Activated naive CD4-positive, alpha-beta T cell treated with anti-CD3 and anti-CD28 coated beads, Interleukin-2, amount 50 U/mL, for 72 hours (primary cell): ENCODE results near the gene HIRA. TPM values are rescaled to one million over a fixed set of nuclear protein-coding genes. Genes with fewer than 3 reads are reported as not detected.

ENCODE experiments used
- ATAC-seq, 2 donors: fragments of 150-1000 bp; cut with Tn5 transposase; 2 replicates each; pipeline ENCODE4 v1.10.0; 2021; ENCODE audit warnings: mild to moderate bottlenecking in 2 of 2, moderate library complexity in 2 of 2
- DNase-seq, 2 donors: peaks; one replicate each; pipeline ENCODE4 v3.0.0; 2021 to 2022; ENCODE audit warnings: low spot score in 2 of 2
- H3K27ac Mint-ChIP-seq, 2 donors: one replicate each; pipeline ENCODE4 v1.8.0; 2022; ENCODE audit warnings: mild to moderate bottlenecking in 2 of 2, mixed read lengths in 2 of 2
- H3K36me3 Mint-ChIP-seq, 2 donors: one replicate each; pipeline ENCODE4 v1.8.0; 2022; ENCODE audit warnings: mixed read lengths in 2 of 2
- H3K9me3 Mint-ChIP-seq, 2 donors: one replicate each; pipeline ENCODE4 v1.8.0; 2022; ENCODE audit warnings: mixed read lengths in 2 of 2
- total RNA-seq, 2 donors: library from RNA; stranded (reverse); gene quantifications; one replicate each; pipeline ENCODE4 v1.2.3, GENCODE V29; 2022

Gene HIRA, protein sequence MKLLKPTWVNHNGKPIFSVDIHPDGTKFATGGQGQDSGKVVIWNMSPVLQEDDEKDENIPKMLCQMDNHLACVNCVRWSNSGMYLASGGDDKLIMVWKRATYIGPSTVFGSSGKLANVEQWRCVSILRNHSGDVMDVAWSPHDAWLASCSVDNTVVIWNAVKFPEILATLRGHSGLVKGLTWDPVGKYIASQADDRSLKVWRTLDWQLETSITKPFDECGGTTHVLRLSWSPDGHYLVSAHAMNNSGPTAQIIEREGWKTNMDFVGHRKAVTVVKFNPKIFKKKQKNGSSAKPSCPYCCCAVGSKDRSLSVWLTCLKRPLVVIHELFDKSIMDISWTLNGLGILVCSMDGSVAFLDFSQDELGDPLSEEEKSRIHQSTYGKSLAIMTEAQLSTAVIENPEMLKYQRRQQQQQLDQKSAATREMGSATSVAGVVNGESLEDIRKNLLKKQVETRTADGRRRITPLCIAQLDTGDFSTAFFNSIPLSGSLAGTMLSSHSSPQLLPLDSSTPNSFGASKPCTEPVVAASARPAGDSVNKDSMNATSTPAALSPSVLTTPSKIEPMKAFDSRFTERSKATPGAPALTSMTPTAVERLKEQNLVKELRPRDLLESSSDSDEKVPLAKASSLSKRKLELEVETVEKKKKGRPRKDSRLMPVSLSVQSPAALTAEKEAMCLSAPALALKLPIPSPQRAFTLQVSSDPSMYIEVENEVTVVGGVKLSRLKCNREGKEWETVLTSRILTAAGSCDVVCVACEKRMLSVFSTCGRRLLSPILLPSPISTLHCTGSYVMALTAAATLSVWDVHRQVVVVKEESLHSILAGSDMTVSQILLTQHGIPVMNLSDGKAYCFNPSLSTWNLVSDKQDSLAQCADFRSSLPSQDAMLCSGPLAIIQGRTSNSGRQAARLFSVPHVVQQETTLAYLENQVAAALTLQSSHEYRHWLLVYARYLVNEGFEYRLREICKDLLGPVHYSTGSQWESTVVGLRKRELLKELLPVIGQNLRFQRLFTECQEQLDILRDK
- 10 to 100 TPM; 18.1 to 37.0 TPM for total RNA-seq

DNA sequence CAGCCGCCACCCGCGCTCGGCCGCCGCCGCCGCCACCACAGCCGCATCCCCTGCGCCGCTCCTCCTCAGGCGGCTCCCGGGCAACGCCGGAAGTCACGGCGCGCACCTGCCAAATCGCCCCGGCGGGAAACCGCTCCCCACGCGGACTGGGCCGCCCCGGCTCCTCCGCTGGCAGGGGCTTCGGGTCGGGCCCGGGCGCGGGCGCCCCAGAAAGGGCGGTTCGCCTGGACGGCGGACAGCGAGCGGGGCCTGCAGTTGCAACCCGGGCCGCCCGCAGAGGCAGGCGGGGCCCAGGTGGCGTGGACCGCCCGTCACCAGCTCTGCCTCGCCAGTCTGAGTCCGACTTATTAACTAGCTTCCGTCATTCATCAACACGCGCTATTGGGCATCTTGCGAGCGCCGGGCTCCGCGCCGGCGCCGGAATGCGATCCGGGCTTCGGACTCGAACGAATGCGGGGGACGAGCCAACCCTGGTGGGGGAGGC is at the start of gene HIRA:
Gene HIRA, minus strand, starts transcription at position 85 of the 484 bp plus-strand sequence. CDS start 257 bp downstream, outside the sequence.
- Mint-ChIP-seq H3K9me3 (no peaks in the 10 kb centered on the region), H3K36me3 (peaks cover 5 to 32% of the 10 kb centered on the region in 2 donors), H3K27ac (peak within 1 kb of the TSS; percentile 92 to 93)
- ATAC-seq (peak; percentile 56 to 71), DNase-seq (peak; percentile 84 to 95)

DNA sequence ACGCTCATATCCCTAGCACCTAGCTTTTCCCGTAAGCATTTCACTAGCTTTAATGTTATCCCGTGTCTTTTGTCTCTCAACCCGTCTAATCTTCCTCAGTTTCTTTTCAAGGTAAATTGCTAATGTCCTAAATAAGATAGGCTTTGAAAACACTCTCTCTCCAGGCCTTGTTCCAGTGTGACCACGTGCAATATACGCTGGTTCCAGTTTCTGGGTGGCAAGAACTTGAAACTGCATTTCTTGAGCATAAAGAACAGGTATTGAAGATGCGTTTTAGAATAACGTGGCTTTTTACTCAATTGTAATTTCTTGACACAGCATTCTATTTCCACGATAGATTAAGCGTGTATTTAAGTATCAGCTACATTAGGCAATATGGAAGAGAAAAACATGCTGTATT is 49.3 kb upstream of the HIRA start:
- ATAC-seq (no peak), DNase-seq (no peak)
- H3K9me3 Mint-ChIP-seq = no peaks in the 10 kb centered on the region
- H3K36me3 Mint-ChIP-seq = peaks cover 35 to 49% of the 10 kb centered on the region in 2 donors
- peak overlapping the region in 1 of 2 donors; percentile 100 for H3K27ac Mint-ChIP-seq

DNA sequence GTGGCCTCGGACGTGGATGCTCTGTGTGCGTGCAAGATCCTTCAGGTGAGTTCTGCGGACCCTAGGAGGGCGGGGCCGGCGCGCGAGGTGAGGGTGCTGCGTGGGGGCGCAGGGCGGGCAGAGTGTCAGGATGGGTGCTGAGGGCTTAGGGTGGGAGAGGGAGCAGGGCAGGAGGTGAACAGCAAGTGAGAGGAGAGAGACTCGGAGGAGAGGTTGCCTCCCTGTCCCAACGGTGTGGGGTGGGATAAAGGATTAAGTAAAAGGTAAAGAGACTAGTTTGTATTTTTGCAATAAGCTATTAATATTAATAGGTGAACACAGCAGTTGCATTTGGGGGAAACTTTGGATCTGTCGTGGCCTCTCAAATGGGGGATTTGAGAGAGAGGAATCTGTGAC is 48.6 kb upstream of the HIRA start:
- no peak for ATAC-seq
- Mint-ChIP-seq H3K9me3 (no peaks in the 10 kb centered on the region), H3K27ac (peak overlapping the region; percentile 100), H3K36me3 (peaks cover 34 to 47% of the 10 kb centered on the region in 2 donors)
- DNase-seq = no peak

DNA sequence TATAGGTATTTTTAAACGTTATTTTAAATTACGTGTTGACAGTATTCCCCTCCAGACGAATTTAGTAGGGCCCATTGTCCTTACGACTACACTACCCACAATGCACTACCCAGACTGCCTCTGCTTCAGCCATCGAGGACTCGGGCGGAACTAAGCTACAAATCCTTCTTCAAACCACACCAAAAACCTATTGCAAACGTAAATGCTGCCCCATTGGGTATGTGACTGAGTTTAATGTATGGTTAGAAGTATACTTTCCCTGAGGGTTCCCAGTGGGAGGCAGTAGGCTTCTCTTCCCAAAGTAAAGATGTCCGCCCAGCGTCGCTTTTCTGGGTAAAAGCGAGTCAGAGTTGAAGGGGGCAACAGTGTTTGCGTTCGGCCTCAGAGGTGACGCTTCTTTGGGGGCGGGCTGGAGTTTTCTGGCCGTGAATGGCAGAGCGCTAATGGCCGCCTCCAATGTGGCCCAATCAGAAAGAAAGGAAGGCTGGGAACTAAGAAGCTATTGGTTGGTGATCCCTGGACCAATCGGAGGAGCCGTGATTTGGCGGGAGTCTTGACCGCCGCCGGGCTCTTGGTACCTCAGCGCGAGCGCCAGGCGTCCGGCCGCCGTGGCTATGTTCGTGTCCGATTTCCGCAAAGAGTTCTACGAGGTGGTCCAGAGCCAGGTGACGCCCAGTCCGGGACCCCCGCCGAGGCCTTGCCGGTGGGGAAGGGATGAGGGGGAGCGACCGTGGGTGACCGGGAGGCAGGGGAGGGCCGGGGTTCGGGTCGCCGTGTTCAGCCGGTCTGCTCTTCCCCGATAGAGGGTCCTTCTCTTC is 48.0 kb upstream of the HIRA start, which contains the start of gene CDC45:
Gene CDC45, plus strand, starts transcription at position 566 of the 818 bp plus-strand sequence. Its CDS starts 49 bp downstream, at position 615.
- Mint-ChIP-seq H3K27ac (peak within 1 kb of the TSS; percentile 100), H3K36me3 (peaks cover 28 to 41% of the 10 kb centered on the region in 2 donors), H3K9me3 (no peaks in the 10 kb centered on the region)
- DNase-seq (peak; percentile 88 to 95), ATAC-seq (peak; percentile 93 to 94)

DNA sequence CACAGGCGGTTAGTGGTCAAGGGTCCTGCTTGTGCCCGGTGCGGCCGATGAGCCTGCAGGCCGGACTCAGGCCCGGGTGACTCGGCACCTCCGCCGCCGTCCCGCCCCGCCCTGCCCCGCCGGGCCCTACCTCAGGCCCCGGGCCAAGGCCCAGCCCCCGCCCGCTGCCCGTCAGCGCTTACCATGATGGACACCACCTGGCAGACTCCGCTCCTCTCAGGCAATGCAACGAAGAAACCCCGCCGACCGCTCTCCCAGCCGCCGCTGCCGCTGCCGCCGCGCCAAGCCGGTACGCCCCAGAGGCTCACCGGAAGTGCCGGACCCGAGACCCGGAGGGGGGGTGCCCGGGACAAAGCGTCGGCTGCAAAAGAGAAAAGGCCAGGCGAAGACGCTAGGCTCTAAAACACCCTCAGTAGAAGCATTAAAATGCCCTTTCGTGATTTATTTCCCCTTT is 47.4 kb upstream of the HIRA start, which contains the start of gene UFD1:
Gene UFD1, minus strand, starts transcription at position 293 of the 454 bp plus-strand sequence. Its CDS starts 108 bp downstream, at position 185.
- H3K27ac Mint-ChIP-seq = peak within 1 kb of the TSS; percentile 100
- peaks cover 26 to 37% of the 10 kb centered on the region in 2 donors for H3K36me3 Mint-ChIP-seq
- no peaks in the 10 kb centered on the region for H3K9me3 Mint-ChIP-seq
- ATAC-seq (peak; percentile 66 to 69), DNase-seq (peak; percentile 80 to 87)

DNA sequence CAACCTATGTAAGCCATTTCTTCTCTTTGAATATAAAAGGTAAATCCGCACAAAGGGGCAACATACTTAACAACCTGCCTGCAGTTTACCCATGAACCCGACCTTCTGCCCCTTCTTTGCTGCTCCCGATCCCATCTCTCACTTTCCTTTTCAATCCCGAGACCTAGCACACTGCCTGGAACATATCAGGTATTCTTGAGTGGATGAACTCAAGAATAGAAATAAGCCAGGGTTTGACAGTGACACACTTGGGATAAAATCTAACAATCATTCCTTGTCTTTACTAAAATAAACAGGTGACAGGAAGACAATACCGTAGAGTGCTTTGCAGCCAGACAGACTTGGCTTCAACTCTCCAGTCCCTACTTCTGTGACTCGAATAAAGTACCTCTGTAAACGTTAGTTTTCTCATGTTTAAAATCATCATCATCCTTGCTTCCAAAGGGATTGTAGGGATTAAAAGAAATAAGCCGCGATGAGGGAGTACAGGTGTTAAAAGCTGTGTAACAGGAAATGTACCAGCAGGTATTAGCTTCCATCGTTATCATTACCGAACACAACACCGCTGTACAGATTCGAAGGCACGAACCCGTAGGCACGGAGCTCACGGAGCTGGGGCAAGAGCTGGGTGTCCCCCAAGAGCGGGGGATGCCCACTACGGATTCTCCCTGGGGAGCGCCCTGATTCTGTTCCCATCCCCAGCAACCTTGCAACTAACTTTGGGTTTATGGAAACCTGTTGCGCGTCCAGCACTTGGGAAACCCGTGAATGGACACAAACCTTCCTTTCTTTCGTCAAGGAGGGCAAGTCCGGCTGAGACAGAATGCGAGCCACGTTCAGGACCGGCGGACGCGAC is 46.7 kb upstream of the HIRA start:
- ATAC-seq (no peak), DNase-seq (peak in 1 of 2 donors; percentile 20)
- Mint-ChIP-seq H3K27ac (peak overlapping the region; percentile 91 to 100), H3K9me3 (no peaks in the 10 kb centered on the region), H3K36me3 (peaks cover 22 to 31% of the 10 kb centered on the region in 2 donors)

DNA sequence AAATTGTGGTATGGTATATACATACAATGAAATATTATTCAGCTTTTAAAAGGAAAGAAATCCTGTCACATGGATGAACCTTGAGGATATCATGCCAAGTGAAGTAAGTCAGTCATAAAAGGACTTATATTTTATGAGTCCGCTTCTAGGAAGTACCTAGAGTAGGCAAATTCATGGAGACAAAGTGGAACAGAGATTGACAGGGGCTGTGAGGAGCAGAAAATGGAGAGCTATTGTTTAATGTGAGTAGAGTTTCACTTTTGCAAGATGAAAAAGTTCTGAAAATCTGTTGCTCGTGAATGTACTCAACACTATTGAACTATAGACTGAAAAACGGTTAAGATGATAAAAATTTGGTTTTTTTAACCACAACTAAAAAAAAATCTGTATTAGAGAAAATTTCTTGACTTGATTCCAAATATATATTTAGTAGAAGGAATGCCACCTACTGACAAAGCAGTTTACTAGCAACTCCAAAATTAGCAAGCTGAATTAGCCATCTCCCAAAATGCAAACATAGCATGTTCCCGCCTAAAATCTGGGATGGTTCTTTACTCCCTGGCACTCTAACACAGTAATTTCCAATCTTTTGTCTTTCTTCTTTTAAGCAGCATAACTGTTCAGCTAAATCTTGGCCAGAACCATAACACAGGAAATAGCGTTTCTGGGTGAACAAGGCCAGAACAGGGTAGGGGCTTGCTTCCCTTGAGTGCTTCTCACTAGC is 46.0 kb upstream of the HIRA start:
- DNase-seq (no peak), ATAC-seq (no peak)
- Mint-ChIP-seq H3K36me3 (peaks cover 22 to 27% of the 10 kb centered on the region in 2 donors), H3K9me3 (no peaks in the 10 kb centered on the region), H3K27ac (peak overlapping the region; percentile 91 to 100)

DNA sequence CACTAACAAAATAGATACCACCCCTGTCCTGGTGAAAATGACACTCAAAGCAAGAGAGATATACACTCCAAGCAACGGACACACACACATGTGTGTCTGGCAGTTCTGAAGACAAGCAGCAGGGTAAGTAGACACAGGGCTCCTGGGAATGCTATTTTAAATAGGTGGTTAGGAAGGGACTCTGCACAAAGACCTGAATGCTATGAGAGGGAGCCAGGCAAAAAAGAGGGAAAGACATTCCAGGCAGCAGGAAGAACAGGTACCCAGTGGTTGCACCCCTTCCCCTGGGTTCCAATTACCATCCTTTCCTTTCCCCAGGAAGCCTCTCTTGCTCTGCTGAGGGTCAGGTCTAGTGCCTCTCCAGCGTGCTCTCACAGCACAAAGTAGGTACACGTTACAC is 44.5 kb upstream of the HIRA start:
- peaks cover 21 to 30% of the 10 kb centered on the region in 2 donors for H3K36me3 Mint-ChIP-seq
- no peak for ATAC-seq

DNA sequence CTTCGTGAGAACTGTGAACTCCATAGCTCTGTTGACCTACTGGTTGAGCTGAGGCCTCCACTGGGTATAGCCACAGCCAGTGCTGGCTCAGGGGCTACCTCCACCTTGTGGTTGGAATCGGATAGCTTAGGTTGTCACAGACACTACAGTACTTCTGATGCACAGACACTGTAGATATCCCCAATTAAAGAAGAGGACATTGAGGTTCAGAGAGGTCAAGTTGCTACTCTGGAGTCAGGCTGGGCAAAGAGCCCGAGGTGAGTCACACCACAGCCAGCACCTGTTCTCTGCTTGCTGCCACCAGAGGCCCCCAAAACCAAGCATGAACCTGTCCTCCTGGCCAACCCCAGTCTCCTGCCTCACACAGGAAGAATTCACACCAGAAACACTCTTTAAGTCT is 42.0 kb upstream of the HIRA start:
- DNase-seq = no peak
- no peak for ATAC-seq
- Mint-ChIP-seq H3K9me3 (no peaks in the 10 kb centered on the region), H3K36me3 (peaks cover 6 to 12% of the 10 kb centered on the region in 2 donors), H3K27ac (peak overlapping the region in 1 of 2 donors; percentile 55)

More for the DNA sequence above, 44.5 kb upstream of the HIRA start:
- DNase-seq = no peak
- Mint-ChIP-seq H3K9me3 (no peaks in the 10 kb centered on the region), H3K27ac (no peak overlapping the region)

DNA sequence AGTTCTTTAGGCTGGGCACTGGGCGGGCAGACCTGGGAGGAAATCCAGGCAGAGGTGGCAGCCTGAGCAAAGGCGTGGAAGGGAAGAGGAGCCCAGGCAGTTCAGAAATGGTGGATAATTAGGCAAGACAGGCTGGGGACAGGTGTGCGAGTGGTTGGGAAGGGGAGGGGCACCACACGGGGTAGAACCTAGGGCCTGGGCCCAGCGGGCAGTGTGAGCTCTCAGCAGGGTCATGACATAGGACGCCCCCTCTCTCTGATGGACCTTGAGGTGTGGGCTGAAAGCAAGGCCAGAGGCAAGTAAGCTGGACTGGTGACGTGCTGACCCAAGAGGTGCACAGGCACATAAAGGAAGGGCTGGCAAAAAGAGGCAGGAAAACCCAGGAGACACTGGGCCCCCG is 40.7 kb upstream of the HIRA start:
- DNase-seq (no peak), ATAC-seq (no peak)
- Mint-ChIP-seq H3K36me3 (peaks cover 6 to 18% of the 10 kb centered on the region in 2 donors), H3K27ac (peak overlapping the region in 1 of 2 donors; percentile 57), H3K9me3 (no peaks in the 10 kb centered on the region)

DNA sequence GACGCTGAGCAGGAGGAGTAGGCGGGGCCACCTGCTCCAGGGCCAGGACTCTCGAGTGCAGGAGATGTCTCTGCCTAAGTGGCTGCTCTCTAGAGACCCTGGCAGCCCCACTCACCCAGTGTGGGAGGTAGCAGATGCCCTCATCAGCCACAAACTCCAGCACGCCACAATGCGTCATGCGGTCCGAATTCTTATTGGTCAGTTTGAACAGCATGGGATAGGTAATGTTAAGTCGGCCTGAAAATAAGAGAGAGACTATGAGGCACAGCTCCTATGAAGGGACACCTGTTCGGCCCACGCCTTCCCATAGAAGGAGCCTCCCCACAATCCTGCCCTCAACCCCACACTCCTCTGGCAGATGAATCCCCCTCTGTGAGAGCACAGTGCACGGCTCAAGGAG is 40.0 kb upstream of the HIRA start:
- H3K9me3 Mint-ChIP-seq = no peaks in the 10 kb centered on the region
- no peak for ATAC-seq
- peak overlapping the region in 1 of 2 donors; percentile 57 for H3K27ac Mint-ChIP-seq
- H3K36me3 Mint-ChIP-seq = peaks cover 6 to 18% of the 10 kb centered on the region in 2 donors
- DNase-seq = no peak

DNA sequence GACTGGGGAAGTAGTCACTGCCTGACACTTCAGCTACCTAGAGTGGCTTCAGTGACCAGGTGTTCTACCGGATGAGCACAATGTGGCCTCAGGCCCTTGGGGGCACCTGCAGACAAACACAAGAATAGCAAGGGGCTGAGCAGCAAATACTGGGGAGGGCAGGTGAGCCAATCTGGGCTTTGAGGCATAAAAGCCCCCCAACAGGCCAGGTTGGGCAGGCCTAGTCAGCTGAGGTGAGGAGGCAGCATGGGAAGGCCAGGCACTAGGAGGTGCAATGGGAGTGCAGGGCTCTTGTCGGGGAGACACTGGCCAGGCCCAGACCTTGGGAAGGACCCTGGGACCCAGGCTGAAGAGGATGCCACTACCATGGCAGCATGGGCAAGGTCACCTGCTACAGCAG is 38.5 kb upstream of the HIRA start:
- Mint-ChIP-seq H3K9me3 (no peaks in the 10 kb centered on the region), H3K27ac (no peak overlapping the region), H3K36me3 (peaks cover 6 to 23% of the 10 kb centered on the region in 2 donors)
- ATAC-seq (no peak), DNase-seq (no peak)

DNA sequence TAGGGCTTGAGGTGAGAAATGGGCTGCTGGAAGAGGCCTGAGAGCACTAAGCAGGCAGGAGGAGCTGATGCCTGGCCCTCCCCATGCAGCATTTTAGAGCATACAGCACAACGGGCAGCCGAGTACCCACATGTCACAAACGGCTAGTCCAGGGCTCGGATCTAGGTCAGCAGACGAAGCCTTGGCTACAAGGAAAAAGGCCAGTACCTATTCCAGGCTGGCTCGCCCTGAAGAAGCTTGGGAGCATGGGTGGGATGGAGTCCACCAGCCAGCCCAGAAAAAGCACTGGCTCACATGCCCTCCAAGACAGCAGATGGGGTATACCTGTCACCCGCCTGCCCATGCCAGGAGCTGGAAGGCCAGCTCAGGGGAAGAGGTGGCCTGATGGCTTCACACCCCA is 37.9 kb upstream of the HIRA start:
- Mint-ChIP-seq H3K36me3 (peaks cover 6 to 25% of the 10 kb centered on the region in 2 donors), H3K27ac (no peak overlapping the region), H3K9me3 (no peaks in the 10 kb centered on the region)
- ATAC-seq (no peak), DNase-seq (no peak)

DNA sequence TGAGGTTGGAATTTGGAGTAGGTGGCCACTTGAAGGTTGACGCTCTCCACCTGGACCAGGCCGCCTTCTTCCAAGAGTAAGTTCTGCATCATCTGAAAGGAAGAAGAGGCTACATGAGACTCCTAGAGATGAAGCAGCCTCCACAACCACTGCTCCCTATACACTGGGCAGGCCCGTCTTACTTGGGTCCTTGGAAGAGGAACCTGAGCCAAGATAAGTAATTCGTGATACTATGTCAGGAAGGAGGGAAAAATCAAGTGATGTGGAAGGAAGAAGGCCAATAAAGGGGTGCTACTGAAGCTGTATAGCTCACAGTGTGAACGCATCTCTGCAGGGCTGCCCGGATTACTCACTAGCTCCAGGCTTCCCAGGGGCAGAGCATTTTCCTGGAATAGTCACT is 36.4 kb upstream of the HIRA start:
- Mint-ChIP-seq H3K9me3 (no peaks in the 10 kb centered on the region), H3K36me3 (peaks cover 0 to 25% of the 10 kb centered on the region in 2 donors), H3K27ac (no peak overlapping the region)
- ATAC-seq = no peak
- no peak for DNase-seq
